ENCODE measurements around the gene TFCP2. TPM values are rescaled to one million over a fixed set of nuclear protein-coding genes. Genes with fewer than 3 reads are reported as not detected.

The TFCP2 gene
- total and polyA plus RNA-seq, 2 of the 13 experiments (the other 11 are each of a cell fraction or from before 2014, with no cell fraction given) = 7.6 to 10.0 TPM

DNA sequence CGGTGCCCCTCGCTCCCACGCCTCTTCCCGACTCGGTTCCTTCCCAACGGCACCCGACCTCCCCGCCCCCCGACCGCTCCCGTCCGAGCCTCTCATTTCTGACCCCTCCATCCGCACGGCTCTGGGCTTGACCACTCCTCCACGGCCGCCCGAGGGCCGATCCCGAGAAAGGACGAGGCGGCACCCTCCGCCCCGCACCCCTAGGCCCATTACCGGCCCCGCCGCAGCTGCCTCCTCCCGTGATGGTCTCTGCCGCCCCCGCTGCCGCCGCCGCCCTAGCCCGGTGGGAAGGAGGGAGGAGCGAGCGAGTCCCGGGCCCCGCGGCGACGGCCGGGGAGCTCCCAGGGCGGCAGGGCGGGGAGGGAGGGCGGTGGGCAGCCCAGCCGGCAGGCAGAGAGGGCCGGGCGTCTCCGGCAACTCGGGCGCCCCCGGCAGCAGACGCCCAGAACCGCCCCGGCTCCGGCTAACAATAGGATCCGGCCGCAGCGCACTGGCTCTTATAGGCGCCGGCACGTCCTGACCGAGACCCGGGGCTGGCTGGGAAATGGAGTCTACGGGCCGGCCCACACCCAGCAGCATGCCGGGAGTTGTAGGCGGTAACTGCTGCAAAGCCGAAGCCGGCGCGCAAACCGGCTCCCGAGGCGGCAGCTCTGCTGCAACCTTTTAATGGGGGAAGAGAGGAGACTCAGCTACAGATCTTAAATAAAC is 89.7 kb downstream of the TFCP2 start, which contains the start of gene CSRNP2 (continued):
- TF ChIP-seq ZNF747 (CRISPR knock-in tag; IDR thresholded peaks at IDR 0.05; ENCODE audit: borderline replicate concordance) (0 out of 2 replicates have a peak, but pooled peaks have one; percentile 58), ZFX (CRISPR knock-in tag; IDR thresholded peaks at IDR 0.05; ENCODE audit: low read depth) (peak; percentile 91), ZNF143 (CRISPR knock-in tag; IDR thresholded peaks at IDR 0.05) (peak; percentile 96), HOXA5 (CRISPR knock-in tag; IDR thresholded peaks at IDR 0.05) (peak; percentile 91), MED13 (CRISPR knock-in tag; IDR thresholded peaks at IDR 0.05) (0 out of 2 replicates have a peak, but pooled peaks have one; percentile 40), HNRNPUL1 (IDR thresholded peaks at IDR 0.05; ENCODE audit: low read depth, low read length) (peak; percentile 54; the same call in 1 of the 2 replicates)
- TF ChIP-seq, protein P1, sequence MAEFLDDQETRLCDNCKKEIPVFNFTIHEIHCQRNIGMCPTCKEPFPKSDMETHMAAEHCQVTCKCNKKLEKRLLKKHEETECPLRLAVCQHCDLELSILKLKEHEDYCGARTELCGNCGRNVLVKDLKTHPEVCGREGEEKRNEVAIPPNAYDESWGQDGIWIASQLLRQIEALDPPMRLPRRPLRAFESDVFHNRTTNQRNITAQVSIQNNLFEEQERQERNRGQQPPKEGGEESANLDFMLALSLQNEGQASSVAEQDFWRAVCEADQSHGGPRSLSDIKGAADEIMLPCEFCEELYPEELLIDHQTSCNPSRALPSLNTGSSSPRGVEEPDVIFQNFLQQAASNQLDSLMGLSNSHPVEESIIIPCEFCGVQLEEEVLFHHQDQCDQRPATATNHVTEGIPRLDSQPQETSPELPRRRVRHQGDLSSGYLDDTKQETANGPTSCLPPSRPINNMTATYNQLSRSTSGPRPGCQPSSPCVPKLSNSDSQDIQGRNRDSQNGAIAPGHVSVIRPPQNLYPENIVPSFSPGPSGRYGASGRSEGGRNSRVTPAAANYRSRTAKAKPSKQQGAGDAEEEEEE (CRISPR knock-in tag; IDR thresholded peaks at IDR 0.05; ENCODE audit: borderline replicate concordance) = 0 out of 2 replicates have a peak, but pooled peaks have one; percentile 16
- TF ChIP-seq, protein P2, sequence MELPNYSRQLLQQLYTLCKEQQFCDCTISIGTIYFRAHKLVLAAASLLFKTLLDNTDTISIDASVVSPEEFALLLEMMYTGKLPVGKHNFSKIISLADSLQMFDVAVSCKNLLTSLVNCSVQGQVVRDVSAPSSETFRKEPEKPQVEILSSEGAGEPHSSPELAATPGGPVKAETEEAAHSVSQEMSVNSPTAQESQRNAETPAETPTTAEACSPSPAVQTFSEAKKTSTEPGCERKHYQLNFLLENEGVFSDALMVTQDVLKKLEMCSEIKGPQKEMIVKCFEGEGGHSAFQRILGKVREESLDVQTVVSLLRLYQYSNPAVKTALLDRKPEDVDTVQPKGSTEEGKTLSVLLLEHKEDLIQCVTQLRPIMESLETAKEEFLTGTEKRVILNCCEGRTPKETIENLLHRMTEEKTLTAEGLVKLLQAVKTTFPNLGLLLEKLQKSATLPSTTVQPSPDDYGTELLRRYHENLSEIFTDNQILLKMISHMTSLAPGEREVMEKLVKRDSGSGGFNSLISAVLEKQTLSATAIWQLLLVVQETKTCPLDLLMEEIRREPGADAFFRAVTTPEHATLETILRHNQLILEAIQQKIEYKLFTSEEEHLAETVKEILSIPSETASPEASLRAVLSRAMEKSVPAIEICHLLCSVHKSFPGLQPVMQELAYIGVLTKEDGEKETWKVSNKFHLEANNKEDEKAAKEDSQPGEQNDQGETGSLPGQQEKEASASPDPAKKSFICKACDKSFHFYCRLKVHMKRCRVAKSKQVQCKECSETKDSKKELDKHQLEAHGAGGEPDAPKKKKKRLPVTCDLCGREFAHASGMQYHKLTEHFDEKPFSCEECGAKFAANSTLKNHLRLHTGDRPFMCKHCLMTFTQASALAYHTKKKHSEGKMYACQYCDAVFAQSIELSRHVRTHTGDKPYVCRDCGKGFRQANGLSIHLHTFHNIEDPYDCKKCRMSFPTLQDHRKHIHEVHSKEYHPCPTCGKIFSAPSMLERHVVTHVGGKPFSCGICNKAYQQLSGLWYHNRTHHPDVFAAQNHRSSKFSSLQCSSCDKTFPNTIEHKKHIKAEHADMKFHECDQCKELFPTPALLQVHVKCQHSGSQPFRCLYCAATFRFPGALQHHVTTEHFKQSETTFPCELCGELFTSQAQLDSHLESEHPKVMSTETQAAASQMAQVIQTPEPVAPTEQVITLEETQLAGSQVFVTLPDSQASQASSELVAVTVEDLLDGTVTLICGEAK (IDR thresholded peaks at IDR 0.05) = no peak
- TF ChIP-seq, protein P2 (CRISPR knock-in tag; IDR thresholded peaks at IDR 0.05) = no peak
- TF ChIP-seq, protein P3, sequence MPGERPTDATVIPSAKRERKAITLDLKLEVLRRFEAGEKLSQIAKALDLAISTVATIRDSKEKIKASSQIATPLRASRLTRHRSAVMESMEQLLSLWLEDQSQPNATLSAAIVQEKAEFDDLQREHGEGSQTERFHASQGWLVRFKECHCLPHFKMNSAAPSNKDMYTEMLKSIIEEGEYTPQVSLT (CRISPR knock-in tag; IDR thresholded peaks at IDR 0.05; ENCODE audit: borderline replicate concordance, low read depth) = no peak
- TF ChIP-seq, protein P4, sequence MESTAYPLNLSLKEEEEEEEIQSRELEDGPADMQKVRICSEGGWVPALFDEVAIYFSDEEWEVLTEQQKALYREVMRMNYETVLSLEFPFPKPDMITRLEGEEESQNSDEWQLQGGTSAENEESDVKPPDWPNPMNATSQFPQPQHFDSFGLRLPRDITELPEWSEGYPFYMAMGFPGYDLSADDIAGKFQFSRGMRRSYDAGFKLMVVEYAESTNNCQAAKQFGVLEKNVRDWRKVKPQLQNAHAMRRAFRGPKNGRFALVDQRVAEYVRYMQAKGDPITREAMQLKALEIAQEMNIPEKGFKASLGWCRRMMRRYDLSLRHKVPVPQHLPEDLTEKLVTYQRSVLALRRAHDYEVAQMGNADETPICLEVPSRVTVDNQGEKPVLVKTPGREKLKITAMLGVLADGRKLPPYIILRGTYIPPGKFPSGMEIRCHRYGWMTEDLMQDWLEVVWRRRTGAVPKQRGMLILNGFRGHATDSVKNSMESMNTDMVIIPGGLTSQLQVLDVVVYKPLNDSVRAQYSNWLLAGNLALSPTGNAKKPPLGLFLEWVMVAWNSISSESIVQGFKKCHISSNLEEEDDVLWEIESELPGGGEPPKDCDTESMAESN (CRISPR knock-in tag; conservative IDR thresholded peaks at IDR 0.05) = peak; percentile 73; the same call in 1 of the 2 replicates

Data from HepG2 (cell line).